OCI-LY7 (cell line): Measurements from ENCODE around the gene SBF2. TPM values are rescaled to one million over a fixed set of nuclear protein-coding genes. Genes with fewer than 3 reads are reported as not detected.

Experiments used
- BruUV-seq: library from RNA; stranded (reverse); fragments of 400-500 nt; replicated peaks from 2 replicates; lab custom pipeline; 2021; lab: Mats Ljungman, UMichigan
- CTCF ChIA-PET: fragments of 300-600 bp; sonication (Branson Sonifier 250); formaldehyde crosslinking; loops from one replicate; lab custom pipeline; 2022; ENCODE audit warnings: antibody characterized with exemption; ENCODE audit not compliant: unreplicated experiment; lab: Charles Lee
- POLR2A ChIA-PET: fragments of 300-600 bp; sonication (Branson Sonifier 250); formaldehyde crosslinking; loops from one replicate; lab custom pipeline; 2022; ENCODE audit warnings: antibody characterized with exemption; lab: Charles Lee
- DNase-seq: peaks from one replicate; pipeline ENCODE4 v3.0.0-alpha.2; 2015; ENCODE audit warnings: low spot score
- H2AFZ ChIP-seq: fragments of 200-600 bp; sonication (generic), shearing (Covaris generic); 2 replicates; pipeline ENCODE4 v1.6.1; 2014; ENCODE audit warnings: mild to moderate bottlenecking, antibody characterized with exemption, low read length, moderate library complexity
- H3K27ac ChIP-seq: fragments of 200-600 bp; sonication (generic); 2 replicates; pipeline ENCODE4 v1.5.1; 2014; ENCODE audit warnings: mixed run types, low read depth, mild to moderate bottlenecking, moderate library complexity, low read length, inconsistent platforms; ENCODE audit not compliant: poor library complexity, severe bottlenecking
- H3K36me3 ChIP-seq: fragments of 200-600 bp; sonication (generic); 2 replicates; pipeline ENCODE4 v1.6.1; 2014; ENCODE audit warnings: mild to moderate bottlenecking, antibody characterized with exemption, low read length, moderate library complexity, mixed read lengths; ENCODE audit not compliant: insufficient read depth
- H3K4me1 ChIP-seq: fragments of 200-600 bp; sonication (generic); 2 replicates; pipeline ENCODE4 v1.5.1; 2014; ENCODE audit warnings: mild to moderate bottlenecking, low read length; ENCODE audit not compliant: insufficient read depth, poor library complexity, severe bottlenecking
- H3K4me2 ChIP-seq: fragments of 200-600 bp; sonication (generic); 2 replicates; pipeline ENCODE4 v1.6.1; 2014; ENCODE audit warnings: mild to moderate bottlenecking, low read length
- H3K4me3 ChIP-seq: fragments of 200-600 bp; sonication (generic); 2 replicates; pipeline ENCODE4 v1.5.1; 2014; ENCODE audit warnings: mild to moderate bottlenecking, low read depth, low read length; ENCODE audit not compliant: poor library complexity, severe bottlenecking
- H3K79me2 ChIP-seq: fragments of 200-600 bp; sonication (generic); 2 replicates; pipeline ENCODE4 v1.6.1; 2016; ENCODE audit warnings: low read depth, mild to moderate bottlenecking, low read length, moderate library complexity, mixed read lengths; ENCODE audit not compliant: insufficient read depth
- H3K9me2 ChIP-seq: fragments of 200-600 bp; sonication (generic); 2 replicates; pipeline ENCODE4 v1.6.1; 2016; ENCODE audit warnings: mild to moderate bottlenecking, low read length, mixed read lengths; ENCODE audit not compliant: insufficient read depth
- H3K9me3 ChIP-seq: fragments of 200-600 bp; sonication (generic); 2 replicates; pipeline ENCODE4 v1.6.1; 2014; ENCODE audit warnings: mild to moderate bottlenecking, mixed run types, low read length, mixed read lengths
- H4K20me1 ChIP-seq: fragments of 200-600 bp; sonication (generic); 2 replicates; pipeline ENCODE4 v1.6.1; 2014; ENCODE audit warnings: mild to moderate bottlenecking, antibody characterized with exemption, low read length, moderate library complexity, mixed read lengths; ENCODE audit not compliant: insufficient read depth
- CTCF ChIP-seq: fragments of 200-600 bp; sonication (generic); conservative IDR thresholded peaks from 2 replicates; pipeline ENCODE4 v1.5.1; 2014; ENCODE audit warnings: mild to moderate bottlenecking, antibody characterized with exemption, low read length, moderate library complexity, mixed read lengths
- EZH2phosphoT487 ChIP-seq: fragments of 200-600 bp; sonication (generic); IDR thresholded peaks from 2 replicates; pipeline ENCODE4 v1.6.1; 2018; ENCODE audit warnings: low read depth, borderline replicate concordance, mild to moderate bottlenecking, mixed run types, antibody characterized with exemption, low read length, moderate library complexity, mixed read lengths
- intact Hi-C: fragments of 100-400 bp; cut with micrococcal nuclease; formaldehyde crosslinking; loops from one replicate; pipeline ENCODE4 v1.10.0; 2022; ENCODE audit not compliant: unreplicated experiment
- total RNA-seq, 2 experiments: library from RNA; depleted of rRNA in 1 of 2; stranded (reverse); fragments of >200 nt in 1 of 2; shearing (Covaris generic) in 1 of 2; gene quantifications; 2 replicates each; pipeline ENCODE4 v1.2.3, GENCODE V29; 2014 to 2022

SBF2 gene
- total RNA-seq, 2 experiments from 2014 or later = 12.9 to 14.3 TPM

GRCh38 chr11:9840460-9841004, 453.5 kb downstream of the SBF2 start:
- Histone ChIP-seq H3K79me2 (no peaks in the 10 kb centered on the region), H4K20me1 (no peaks in the 10 kb centered on the region), H3K27ac (no peak overlapping the region), H3K9me2 (no peaks in the 10 kb centered on the region), H3K9me3 (no peaks in the 10 kb centered on the region), H2AFZ (no peak overlapping the region), H3K36me3 (no peaks in the 10 kb centered on the region), H3K4me3 (no peak overlapping the region), H3K4me2 (no peak overlapping the region), H3K4me1 (peaks cover 6% of the 10 kb centered on the region)
- POLR2A ChIA-PET = interaction anchor here (0.6 to 1.1 kb wide), 2 partner anchors 10 to 13 kb away, joined by 3 read pairs; no protein-coding TSS in a partner anchor
- TF ChIP-seq EZH2phosphoT487 = no peak
- TF ChIP-seq CTCF = no peak
- no TSS peak for BruUV-seq
- intact Hi-C loops = no loop called here
- no peak for DNase-seq
- CTCF ChIA-PET = no interaction called here

GRCh38 chr11:9839550-9839949, 454.5 kb downstream of the SBF2 start:
- no peak for DNase-seq
- ChIA-PET CTCF (interaction anchor here (0.6 kb wide), 1 partner anchor 95 kb away, joined by 3 read pairs; no protein-coding TSS in a partner anchor), POLR2A (interaction anchor here (0.9 to 1.4 kb wide), 4 partner anchors 9 to 93 kb away, joined by 3 to 10 read pairs (median 4); no protein-coding TSS in a partner anchor)
- H3K9me2 ChIP-seq = no peaks in the 10 kb centered on the region
- no peaks in the 10 kb centered on the region for H3K36me3 ChIP-seq
- no peak for TF ChIP-seq CTCF
- TF ChIP-seq EZH2phosphoT487 = no peak
- no peak overlapping the region for H2AFZ ChIP-seq
- no peaks in the 10 kb centered on the region for H4K20me1 ChIP-seq
- intact Hi-C loops = no loop called here
- H3K4me3 ChIP-seq = no peak overlapping the region
- no peaks in the 10 kb centered on the region for H3K9me3 ChIP-seq
- H3K27ac ChIP-seq = no peak overlapping the region
- peaks cover 6% of the 10 kb centered on the region for H3K4me1 ChIP-seq
- no peaks in the 10 kb centered on the region for H3K79me2 ChIP-seq
- no TSS peak for BruUV-seq
- no peak overlapping the region for H3K4me2 ChIP-seq

GRCh38 chr11:9838961-9839360, 455.1 kb downstream of the SBF2 start:
- H3K36me3 ChIP-seq = no peaks in the 10 kb centered on the region
- H3K79me2 ChIP-seq = no peaks in the 10 kb centered on the region
- CTCF ChIA-PET = no interaction called here
- H4K20me1 ChIP-seq = no peaks in the 10 kb centered on the region
- H3K4me1 ChIP-seq = peaks cover 6% of the 10 kb centered on the region
- intact Hi-C loops = no loop called here
- BruUV-seq = no TSS peak
- no peak overlapping the region for H2AFZ ChIP-seq
- no peak overlapping the region for H3K4me3 ChIP-seq
- H3K9me3 ChIP-seq = no peaks in the 10 kb centered on the region
- no peak for DNase-seq
- no peak overlapping the region for H3K4me2 ChIP-seq
- no peak overlapping the region for H3K27ac ChIP-seq
- TF ChIP-seq CTCF (no peak), EZH2phosphoT487 (no peak)
- POLR2A ChIA-PET = interaction anchor here (0.9 to 1.4 kb wide), 3 partner anchors 8 to 94 kb away, joined by 4 to 10 read pairs (median 5); no protein-coding TSS in a partner anchor
- no peaks in the 10 kb centered on the region for H3K9me2 ChIP-seq
